HCT116 (cell line): ENCODE data around the gene SULT1A1. TPM values are rescaled to one million over a fixed set of nuclear protein-coding genes. Genes with fewer than 3 reads are reported as not detected.
"Not testable (repeated sequence)": the region's sequence is repeated elsewhere in the genome, so short reads cannot be mapped to it uniquely, and the experiment has no call there.

Source experiments
- ATAC-seq: fragments of 200-7000 bp; cut with Tn5 transposase; 2 replicates; pipeline ENCODE4 v1.9.1; 2020; ENCODE audit warnings: mild to moderate bottlenecking, moderate library complexity
- BruUV-seq: library from RNA; stranded (reverse); fragments of 400-500 nt; replicated peaks from 2 replicates; lab custom pipeline; 2021; lab: Mats Ljungman, UMichigan
- CTCF ChIA-PET: fragments of 300-600 bp; sonication (Branson Sonifier 250); formaldehyde crosslinking; loops from one replicate; lab custom pipeline; 2021; ENCODE audit warnings: antibody characterized with exemption; lab: Charles Lee
- POLR2A ChIA-PET: fragments of 300-600, 350-600 bp; sonication (Branson Sonifier 250); formaldehyde crosslinking; loops from one replicate; lab custom pipeline; 2021; ENCODE audit warnings: antibody characterized with exemption; lab: Charles Lee
- RAD21 ChIA-PET, 2 experiments: fragments of 300-600 bp; sonication (Branson Sonifier 250); formaldehyde crosslinking; loops; one replicate each; lab custom pipeline; 2023; ENCODE audit warnings: low total read pairs in 2 of 2; ENCODE audit not compliant: uncharacterized antibody in 2 of 2, unreplicated experiment in 2 of 2, low non-redundant PET in 1 of 2; lab: Charles Lee
- DNase-seq: peaks from one replicate; pipeline ENCODE4 v3.0.0-alpha.2; 2010; ENCODE audit warnings: low read depth, low spot score
- H2AFZ ChIP-seq: fragments of 200-600 bp; shearing (Covaris generic), sonication (generic); 2 replicates; pipeline ENCODE4 v1.6.1; 2017; ENCODE audit warnings: low read depth, mixed run types, mixed read lengths, antibody characterized with exemption, low read length; ENCODE audit not compliant: poor library complexity, severe bottlenecking
- H3K27ac ChIP-seq: 2 replicates; pipeline ENCODE4 v1.5.1; 2012; ENCODE audit warnings: low read depth, low read length
- H3K27me3 ChIP-seq: fragments of 200-600 bp; sonication (generic); 2 replicates; pipeline ENCODE4 v1.6.1; 2016; ENCODE audit warnings: mixed run types, low read length, mixed read lengths; ENCODE audit not compliant: insufficient read depth
- H3K36me3 ChIP-seq, 2 experiments: fragments of 200-500 bp in 1 of 2; fragments of 200-600 bp in 1 of 2; sonication (Bioruptor generic) in 1 of 2; sonication (generic) in 1 of 2; 2 replicates each; pipeline versions ENCODE4 v1.5.1 to v1.6.1; 2014 to 2016; ENCODE audit warnings: low read length in 2 of 2, inconsistent platforms in 1 of 2, mixed read lengths in 1 of 2, mixed run types in 1 of 2; ENCODE audit not compliant: insufficient read depth in 2 of 2, control insufficient read depth in 1 of 2
- H3K4me1 ChIP-seq, 2 experiments: fragments of 200-600 bp in 1 of 2; sonication (generic) in 1 of 2; 2 replicates each; pipeline versions ENCODE4 v1.5.1 to v1.6.1; 2012 to 2017; ENCODE audit warnings: low read length in 2 of 2, inconsistent platforms in 1 of 2, mild to moderate bottlenecking in 1 of 2, mixed read lengths in 1 of 2, mixed run types in 1 of 2, moderate library complexity in 1 of 2; ENCODE audit not compliant: insufficient read depth in 2 of 2, control insufficient read depth in 1 of 2
- H3K4me2 ChIP-seq: fragments of 200-600 bp; sonication (generic); 2 replicates; pipeline ENCODE4 v1.6.1; 2017; ENCODE audit warnings: mixed run types, low read length, mixed read lengths
- H3K4me3 ChIP-seq, 2 experiments: fragments of 200-600 bp in 1 of 2; sonication (generic) in 1 of 2; replicated peaks in 1 of 2; 2 replicates each; pipeline ENCODE4 v1.5.1; 2011 to 2016; ENCODE audit warnings: low read length in 2 of 2, control low read depth in 1 of 2, low read depth in 1 of 2, mild to moderate bottlenecking in 1 of 2, mixed read lengths in 1 of 2, mixed run types in 1 of 2
- H3K79me2 ChIP-seq: fragments of 200-600 bp; sonication (generic); 2 replicates; pipeline ENCODE4 v1.6.1; 2017; ENCODE audit warnings: mild to moderate bottlenecking, mixed run types, low read length, moderate library complexity, mixed read lengths; ENCODE audit not compliant: insufficient read depth
- H3K9ac ChIP-seq: fragments of 200-600 bp; sonication (generic); 2 replicates; pipeline ENCODE4 v1.6.1; 2016; ENCODE audit warnings: low read length, mixed read lengths
- H3K9me2 ChIP-seq: fragments of 200-600 bp; sonication (generic), shearing (Covaris generic); 2 replicates; pipeline ENCODE4 v1.6.1; 2017; ENCODE audit warnings: mixed run types, mild to moderate bottlenecking, moderate library complexity; ENCODE audit not compliant: insufficient read depth
- H3K9me3 ChIP-seq, 2 experiments: fragments of 200-500 bp in 1 of 2; fragments of 200-600 bp in 1 of 2; sonication (Bioruptor generic) in 1 of 2; sonication (generic) in 1 of 2; 2 replicates each; pipeline ENCODE4 v1.6.1; 2014 to 2017; ENCODE audit warnings: low read length in 2 of 2, mixed read lengths in 2 of 2, inconsistent platforms in 1 of 2, low read depth in 1 of 2, mild to moderate bottlenecking in 1 of 2, mixed run types in 1 of 2, moderate library complexity in 1 of 2; ENCODE audit not compliant: control insufficient read depth in 1 of 2, insufficient read depth in 1 of 2
- H4K20me1 ChIP-seq: fragments of 200-600 bp; sonication (generic), shearing (Covaris generic); 2 replicates; pipeline ENCODE4 v1.6.1; 2017; ENCODE audit warnings: mixed run types, mild to moderate bottlenecking, moderate library complexity; ENCODE audit not compliant: insufficient read depth
- EGR1 ChIP-seq: IDR thresholded peaks from 2 replicates; pipeline ENCODE4 v1.6.1; 2012; ENCODE audit warnings: low read depth
- ELF1 ChIP-seq: IDR thresholded peaks from 2 replicates; pipeline ENCODE4 v1.6.1; 2012; ENCODE audit warnings: low read depth, borderline replicate concordance
- RAD21 ChIP-seq: IDR thresholded peaks from 2 replicates; pipeline ENCODE4 v1.6.1; 2012; ENCODE audit warnings: low read depth, mild to moderate bottlenecking
- ZBTB33 ChIP-seq: IDR thresholded peaks from 2 replicates; pipeline ENCODE4 v1.6.1; 2011; ENCODE audit warnings: mild to moderate bottlenecking, low read length, moderate library complexity; ENCODE audit not compliant: insufficient replicate concordance; ENCODE audit errors: extremely low read depth
- ZFX ChIP-seq: fragments of 450-650 bp; IDR thresholded peaks from 2 replicates; pipeline ENCODE4 v1.6.1; 2017
- intact Hi-C: fragments of 100-400 bp; cut with micrococcal nuclease; formaldehyde crosslinking; loops from 2 replicates; pipeline ENCODE4 v1.10.0; 2022
- total RNA-seq: library from RNA; stranded (reverse); gene quantifications from one replicate; pipeline ENCODE4 v1.2.1, GENCODE V29; 2021; ENCODE audit not compliant: unreplicated experiment

Gene SULT1A1
- total RNA-seq, 1 experiment from 2014 or later = 23.1 TPM

GRCh38 chr16:28616636-28617035 lies 6.8 kb upstream of the SULT1A1 start (continued):
- TF ChIP-seq EGR1 (no peak), RAD21 (no peak), ZBTB33 (no peak), ELF1 (no peak), ZFX (no peak)

GRCh38 chr16:28616224-28616577 lies 6.4 kb upstream of the SULT1A1 start:
- POLR2A ChIA-PET, BruUV-seq, H3K4me3 ChIP-seq, H2AFZ ChIP-seq, H3K79me2 ChIP-seq, H3K9ac ChIP-seq, H3K27ac ChIP-seq, ATAC-seq, H3K9me3 ChIP-seq, H4K20me1 ChIP-seq, H3K36me3 ChIP-seq, H3K27me3 ChIP-seq, H3K9me2 ChIP-seq, H3K4me1 ChIP-seq, DNase-seq, CTCF ChIA-PET, H3K4me2 ChIP-seq: not testable (repeated sequence)
- RAD21 ChIA-PET = interaction anchor here (0.6 to 1.0 kb wide), 2 partner anchors 66 to 338 kb away, joined by 3 to 4 read pairs; no protein-coding TSS in a partner anchor
- intact Hi-C loops = loop anchor here (5.0 kb wide), 1 partner anchor 339 kb away; no protein-coding TSS in a partner anchor
